Activated T-cell treated with anti-CD3 and anti-CD28 coated beads for 4 hours (primary cell): Measurements from ENCODE around the gene DMKN.
"Not testable (repeated sequence)": the region's sequence is repeated elsewhere in the genome, so short reads cannot be mapped to it uniquely, and the experiment has no call there.

Experiments used
- DNase-seq: peaks from one replicate; pipeline ENCODE4 v3.0.0-alpha.2; 2020

Gene DMKN

DNA sequence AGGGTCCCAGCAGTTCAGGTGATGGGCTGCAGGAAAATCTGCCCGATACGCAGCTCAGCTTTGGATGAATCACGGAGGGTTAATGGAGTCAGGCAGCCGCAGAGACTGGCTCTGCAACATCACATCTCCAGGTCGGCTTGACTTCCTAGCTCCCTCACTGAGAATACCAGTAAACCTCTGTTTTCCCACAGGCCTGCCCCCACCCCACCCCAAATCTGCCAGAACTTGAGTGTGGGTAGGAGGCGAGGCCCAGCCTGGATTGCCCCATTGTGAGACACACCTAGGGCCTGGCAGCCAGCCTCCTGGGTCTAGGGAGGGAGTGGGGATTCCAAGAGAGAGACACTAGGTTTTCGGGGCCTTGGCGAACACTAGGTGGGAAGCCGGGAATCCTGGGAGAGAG lies 19.5 kb downstream of the DMKN start:
- no peak for DNase-seq

DNA sequence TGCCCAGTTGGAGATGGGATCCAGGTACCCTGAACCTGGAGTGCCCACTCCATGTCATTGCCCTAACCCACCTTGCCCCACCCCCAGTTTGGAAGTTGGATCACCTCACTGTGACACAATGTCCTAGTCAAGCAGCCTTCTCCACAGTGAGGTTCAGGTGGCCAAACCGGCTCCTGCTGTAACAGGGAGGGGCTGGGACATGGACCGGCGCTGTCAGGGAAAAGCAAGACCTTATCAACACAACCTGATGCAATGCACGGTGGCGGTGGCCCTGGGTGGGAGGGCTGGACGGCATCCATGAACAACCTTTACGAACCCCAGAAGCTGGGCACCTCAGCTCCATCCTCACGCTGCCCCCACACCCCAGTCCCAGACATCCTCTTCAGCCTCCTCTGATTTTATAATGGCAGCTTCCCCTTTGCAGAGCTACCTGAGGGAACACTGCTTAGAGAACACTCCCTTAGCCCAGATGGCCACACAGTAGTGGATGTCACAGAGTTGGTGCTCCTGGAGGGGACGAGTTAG lies 21.6 kb downstream of the DMKN start:
- DNase-seq, result no peak

DNA sequence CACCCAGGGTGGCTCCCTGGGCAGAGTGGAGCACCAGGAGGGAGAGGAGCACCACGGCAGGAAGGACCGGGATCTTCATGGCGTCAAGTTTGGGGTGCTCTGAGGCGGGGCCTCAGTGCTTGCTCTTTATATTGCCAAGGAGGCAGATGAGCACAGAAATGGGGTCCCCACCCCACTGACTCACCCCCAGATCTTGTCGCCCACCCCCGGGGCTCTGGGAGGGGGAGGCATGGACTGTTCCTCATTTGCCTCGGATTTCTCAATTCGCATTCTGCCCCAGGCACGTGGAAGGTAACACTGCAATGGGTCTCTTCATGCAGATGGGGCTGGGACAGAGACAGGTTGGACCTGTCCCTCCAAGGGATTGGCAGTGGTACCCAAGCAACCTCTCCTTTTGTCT lies 23.1 kb downstream of the DMKN start, which contains the start of gene KRTDAP:
Gene KRTDAP, minus strand, starts transcription at position 101 of the 400 bp plus-strand sequence. Its CDS starts 22 bp downstream, at position 79.
- DNase-seq, result no peak

- no peak for DNase-seq
Observed at GRCh38 chr19:35488677-35489076, 24.8 kb downstream of the DMKN start.

DNA sequence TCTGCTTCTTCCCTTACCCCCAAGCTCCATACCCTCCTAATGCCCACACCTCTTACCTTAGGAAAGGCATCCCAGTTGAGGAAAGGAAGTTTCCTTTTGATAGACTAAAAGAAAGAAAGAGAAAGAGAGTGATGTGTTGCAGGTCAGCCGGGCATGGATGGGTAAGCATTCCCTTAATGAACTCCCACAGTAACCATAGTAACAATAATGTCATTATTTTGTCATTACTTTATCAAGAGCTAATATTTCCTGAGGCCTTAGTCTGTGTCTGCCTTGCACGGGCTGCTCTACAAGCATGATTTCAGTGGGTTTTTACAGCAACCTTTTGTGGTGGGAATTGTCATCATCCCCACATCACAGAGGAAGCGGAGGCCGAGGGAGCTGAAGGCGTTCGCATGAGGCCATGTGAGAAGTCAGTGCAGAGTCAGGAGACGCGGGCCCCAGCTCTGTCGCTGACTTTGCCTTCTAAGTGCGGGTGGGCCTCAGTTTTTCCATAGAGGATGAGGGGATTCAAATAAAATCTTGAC lies 25.7 kb downstream of the DMKN start:
- no peak for DNase-seq

GRCh38 chr19:35486268-35486708 lies 27.2 kb downstream of the DMKN start:
- DNase-seq, result no peak

- DNase-seq, result no peak
Observed at GRCh38 chr19:35484252-35485036, 29.0 kb downstream of the DMKN start.

DNA sequence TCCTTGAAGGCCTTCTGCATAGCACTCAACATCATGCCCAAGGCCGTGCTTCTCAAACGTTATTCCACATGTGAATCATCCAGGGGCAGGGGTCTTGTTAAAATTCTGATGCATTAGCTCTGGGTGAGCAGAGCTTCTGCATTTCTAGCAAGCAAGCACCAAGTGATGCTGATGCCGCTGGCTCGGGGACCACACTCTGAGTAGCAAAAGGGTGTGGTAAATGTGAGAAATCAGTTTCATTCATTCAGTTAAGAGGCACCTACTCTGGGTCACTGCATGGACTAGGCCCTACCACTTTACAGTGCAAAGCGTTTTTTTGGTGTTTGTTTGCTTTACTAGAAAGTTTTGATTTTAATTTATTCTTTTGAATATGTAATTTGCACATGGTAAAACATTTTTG lies 30.4 kb downstream of the DMKN start:
- DNase-seq, result no peak

DNA sequence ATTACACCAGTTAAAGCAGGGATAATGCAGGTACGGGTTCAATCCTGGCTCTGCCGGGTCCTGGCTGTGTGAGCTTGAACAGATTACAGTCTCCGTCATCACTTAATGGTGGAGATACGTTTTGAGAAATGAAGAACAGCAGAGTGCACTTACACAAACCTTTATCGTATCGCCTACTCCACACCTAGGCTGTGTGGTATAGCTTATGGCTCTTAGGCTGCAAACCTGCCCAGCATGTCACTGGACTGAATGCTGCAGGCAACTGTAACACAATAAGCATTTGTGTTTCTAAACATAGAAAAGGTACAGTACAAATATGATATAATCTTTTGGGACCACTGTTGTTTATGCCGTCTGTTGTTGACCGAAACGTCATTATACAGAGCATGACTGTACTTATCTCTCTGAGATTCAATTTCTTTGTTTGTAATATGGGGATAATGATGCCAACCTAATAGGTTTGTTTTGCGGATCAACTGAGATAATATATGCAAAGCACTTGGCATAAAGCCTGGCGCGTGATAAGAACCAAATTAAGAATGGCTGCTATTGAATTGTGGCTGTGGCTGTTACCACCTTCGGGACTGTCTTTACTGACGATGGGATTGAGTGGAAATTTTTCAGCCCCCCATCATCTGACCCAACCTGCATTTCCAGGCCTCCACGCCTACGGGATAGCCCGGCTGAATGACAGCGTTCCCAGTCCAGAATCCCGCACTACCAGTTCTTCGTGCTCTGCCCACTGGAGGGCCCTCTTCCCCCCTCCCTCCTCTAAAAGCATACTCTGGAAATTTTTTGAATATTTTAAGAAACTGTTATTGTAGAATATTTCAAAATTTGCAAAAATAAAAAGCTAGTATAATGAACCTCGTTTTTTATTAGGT lies 34.4 kb downstream of the DMKN start:
- DNase-seq, result no peak

DNA sequence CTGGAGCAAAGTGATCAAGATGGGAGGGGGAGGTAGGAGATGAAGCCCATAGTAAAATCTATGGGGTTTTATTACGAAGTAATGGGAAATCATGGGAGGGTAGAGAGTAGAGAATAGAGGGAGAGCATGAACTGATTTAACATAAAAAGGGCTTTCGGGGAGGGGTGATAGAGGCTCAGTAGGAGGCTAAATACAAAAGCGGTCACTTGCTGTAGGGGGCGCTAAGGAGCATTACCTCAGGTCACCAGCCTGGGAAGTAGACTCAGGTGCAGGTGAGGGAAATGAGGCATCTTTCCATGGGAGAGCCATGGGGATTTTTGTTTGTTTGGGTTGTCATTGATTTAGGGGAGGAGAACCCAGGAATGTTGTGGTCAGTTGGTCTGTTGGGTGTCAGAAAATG lies 37.3 kb downstream of the DMKN start:
- DNase-seq, result no peak

DNA sequence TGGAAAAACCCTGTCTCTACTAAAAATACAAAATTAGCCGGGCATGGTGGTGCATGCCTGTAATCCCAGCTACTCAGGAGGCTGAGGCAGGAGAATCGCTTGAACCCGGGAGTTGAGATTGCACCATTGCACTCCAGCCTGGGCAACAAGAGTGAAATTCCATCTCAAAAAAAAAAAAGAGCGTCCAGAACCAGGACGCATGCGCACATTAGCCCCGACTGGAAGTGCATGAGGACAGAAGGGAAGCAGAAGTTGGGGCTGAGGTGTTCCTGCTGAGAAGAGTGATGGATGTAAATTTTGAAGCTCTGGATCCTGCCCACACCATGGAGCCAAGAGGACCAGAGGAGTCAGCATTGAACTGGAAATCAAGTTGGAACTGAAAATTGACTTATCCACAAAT lies 38.9 kb downstream of the DMKN start:
- DNase-seq, result not testable (repeated sequence)

DNA sequence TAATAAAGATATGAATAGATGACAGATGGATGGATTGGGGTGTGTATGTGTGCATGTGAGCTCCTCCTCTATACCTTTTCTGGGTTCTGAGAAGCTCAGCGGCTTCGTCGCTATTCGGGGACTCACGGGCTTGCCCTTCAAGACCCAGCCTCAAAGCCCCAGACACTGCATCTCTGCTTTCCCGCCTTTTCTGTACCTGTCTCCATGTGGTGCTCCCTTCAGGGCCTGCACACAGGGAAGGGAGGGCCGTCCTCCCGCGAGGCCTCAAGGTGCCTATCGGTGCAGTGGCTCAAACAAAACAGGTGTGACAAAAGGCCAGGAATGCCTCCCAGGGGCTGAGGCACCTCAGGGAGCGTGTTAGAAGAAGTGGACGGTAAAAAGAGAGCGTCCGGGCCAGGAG lies 39.3 kb downstream of the DMKN start:
- DNase-seq, result no peak

GRCh38 chr19:35471946-35472345 lies 41.5 kb downstream of the DMKN start:
- no peak for DNase-seq

- DNase-seq, result not testable (repeated sequence)
Observed at GRCh38 chr19:35471075-35471474, 42.4 kb downstream of the DMKN start.

- no peak for DNase-seq
Observed at GRCh38 chr19:35470128-35470527, 43.3 kb downstream of the DMKN start.

DNA sequence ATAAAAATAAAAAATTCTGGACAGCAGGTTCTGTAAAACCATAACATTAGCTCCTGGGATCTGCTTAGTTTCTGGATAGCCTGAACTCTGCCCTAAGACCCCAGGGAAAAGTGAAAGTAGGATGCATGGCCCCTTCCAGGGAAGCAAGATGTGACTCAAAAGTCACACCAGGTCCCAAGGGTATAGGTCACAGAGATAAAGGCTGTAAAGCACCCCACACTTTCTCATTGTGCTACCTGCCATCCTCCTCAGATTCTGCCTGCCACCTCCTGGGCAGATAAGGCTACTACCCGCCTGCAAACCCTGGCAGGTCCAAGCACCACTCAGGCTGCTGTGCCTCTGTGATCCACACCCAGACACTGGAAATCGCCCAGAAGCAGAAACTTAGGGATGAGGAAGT lies 44.8 kb downstream of the DMKN start:
- peak; percentile 49 for DNase-seq

GRCh38 chr19:35466259-35466658 lies 47.2 kb downstream of the DMKN start:
- no peak for DNase-seq

DNA sequence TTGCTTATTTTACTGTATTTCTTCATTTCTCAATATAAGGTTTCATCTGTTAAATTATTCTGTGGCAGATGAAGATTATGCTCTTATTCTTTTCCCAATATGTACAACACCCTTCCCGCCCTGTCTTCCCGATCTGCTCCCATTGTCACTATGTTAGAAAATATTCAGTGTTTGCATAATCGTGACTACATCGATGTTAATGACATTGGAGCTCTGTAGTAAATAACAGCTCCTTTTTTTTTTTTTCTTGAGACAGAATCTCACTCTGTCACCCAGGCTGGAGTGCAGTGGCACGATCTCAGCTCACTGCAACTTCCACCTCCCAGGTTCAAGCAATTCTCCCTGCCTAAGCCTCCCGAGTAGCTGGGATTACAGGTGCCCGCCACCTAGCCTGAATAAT lies 50.5 kb downstream of the DMKN start:
- not testable (repeated sequence) for DNase-seq

DNA sequence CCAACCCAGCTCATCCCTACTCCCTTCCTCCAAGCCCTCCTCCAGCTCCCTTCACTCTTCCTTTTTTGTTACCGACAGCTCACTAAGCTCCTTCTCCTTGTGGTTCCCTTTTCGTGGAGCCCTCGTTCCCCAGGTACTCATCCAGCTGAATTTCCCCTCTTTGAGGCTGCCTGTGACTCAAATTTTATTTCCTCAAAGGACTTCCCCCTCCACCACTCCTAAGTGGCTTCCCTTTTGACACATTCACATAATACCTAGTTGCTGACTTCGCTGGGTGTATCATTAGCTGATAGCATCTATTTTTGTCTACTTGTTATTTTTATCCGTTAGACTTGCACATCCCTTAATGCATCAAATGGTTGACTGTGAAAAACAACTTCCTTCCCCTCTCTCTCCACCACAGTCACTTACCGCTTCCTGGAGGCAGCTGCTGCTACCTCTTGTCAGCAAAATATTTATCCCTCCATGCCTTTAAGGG lies 50.9 kb downstream of the DMKN start:
- peak; percentile 15 for DNase-seq

- DNase-seq, result not testable (repeated sequence)
Observed at GRCh38 chr19:35461788-35462187, 51.7 kb downstream of the DMKN start.

DNA sequence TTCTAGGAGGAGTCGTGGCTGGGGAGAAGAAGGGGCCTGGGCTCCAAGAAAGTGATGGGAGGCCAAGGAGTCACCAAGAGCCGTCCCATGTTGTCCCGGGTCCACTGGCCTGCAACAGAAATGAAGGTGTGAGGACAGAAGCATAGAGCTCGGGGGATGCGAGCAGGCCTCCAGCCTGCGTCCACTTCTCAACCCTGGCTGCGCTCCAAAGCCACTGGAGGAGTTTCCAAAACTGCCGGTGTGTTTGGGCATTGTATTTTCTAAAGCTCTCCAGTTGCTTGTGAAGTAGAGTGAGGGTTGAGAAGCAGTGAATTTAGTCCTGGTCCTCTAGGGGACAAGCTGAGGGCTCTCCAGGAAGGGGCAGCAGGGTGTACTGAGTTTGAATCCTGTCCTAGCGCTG lies 52.4 kb downstream of the DMKN start:
- DNase-seq, result no peak

DNA sequence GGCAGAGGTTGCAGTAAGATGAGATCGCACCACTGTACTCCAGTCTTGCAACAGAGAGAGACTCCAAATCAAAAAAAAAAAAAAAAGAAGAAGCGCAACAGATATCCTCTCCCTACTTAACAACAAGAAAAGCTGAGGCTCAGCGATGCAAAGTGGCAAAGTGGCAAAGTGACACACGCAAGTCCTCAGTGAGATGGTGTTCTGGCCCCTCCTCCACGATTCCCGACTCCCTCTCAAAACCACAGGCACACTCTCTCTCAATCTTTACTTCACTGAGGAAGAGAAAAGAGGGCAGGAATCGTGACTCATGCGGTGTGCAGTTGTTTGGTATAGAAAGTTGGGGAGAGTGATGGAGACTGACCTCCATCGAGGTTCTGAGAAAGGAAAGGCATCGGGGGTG lies 52.8 kb downstream of the DMKN start:
- no peak for DNase-seq

DNA sequence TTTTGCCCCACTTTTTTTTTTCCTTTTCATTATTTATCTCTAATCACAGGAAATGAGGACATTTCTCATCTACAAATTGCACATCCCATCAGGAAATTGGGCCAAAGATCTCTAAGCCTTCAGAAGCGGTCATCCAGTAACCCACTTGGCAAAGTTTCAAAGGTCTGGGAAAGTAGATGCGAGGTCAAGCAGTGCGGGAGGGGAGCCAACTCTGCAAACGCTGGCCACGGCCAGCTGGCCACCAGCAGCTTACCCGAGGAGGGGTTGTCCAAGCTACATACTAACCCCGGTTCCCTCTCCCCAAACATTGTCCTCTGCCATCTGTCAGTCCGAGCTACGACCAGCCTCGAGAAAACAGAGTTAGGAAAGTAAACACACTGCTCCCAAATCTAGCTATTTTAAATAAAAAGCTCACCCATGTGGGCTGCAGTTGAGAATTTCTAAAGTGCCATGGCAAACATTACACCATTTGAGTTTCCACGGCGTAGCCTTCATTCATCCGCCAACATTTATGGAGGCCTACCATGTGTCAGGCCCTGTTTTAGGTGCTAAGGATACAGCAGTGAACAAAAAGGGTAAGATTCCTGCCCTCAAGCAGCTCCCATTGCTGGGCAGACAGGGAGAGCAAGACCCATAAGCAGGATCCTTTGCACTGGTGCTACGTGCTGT lies 53.9 kb downstream of the DMKN start:
- no peak for DNase-seq
